HG02852 (cell line): ENCODE data around the gene BTRC.
A peak's percentile ranks its signal among the peaks of the same experiment; 100 is the strongest.
"Not testable (repeated sequence)": the region's sequence is repeated elsewhere in the genome, so short reads cannot be mapped to it uniquely, and the experiment has no call there.

Experiments used
- ATAC-seq: cut with Tn5 transposase; IDR thresholded peaks from one replicate; pipeline ENCODE4 v1.9.1; 2021; ENCODE audit warnings: mild to moderate bottlenecking, moderate library complexity; ENCODE audit not compliant: unreplicated experiment

Gene BTRC

DNA sequence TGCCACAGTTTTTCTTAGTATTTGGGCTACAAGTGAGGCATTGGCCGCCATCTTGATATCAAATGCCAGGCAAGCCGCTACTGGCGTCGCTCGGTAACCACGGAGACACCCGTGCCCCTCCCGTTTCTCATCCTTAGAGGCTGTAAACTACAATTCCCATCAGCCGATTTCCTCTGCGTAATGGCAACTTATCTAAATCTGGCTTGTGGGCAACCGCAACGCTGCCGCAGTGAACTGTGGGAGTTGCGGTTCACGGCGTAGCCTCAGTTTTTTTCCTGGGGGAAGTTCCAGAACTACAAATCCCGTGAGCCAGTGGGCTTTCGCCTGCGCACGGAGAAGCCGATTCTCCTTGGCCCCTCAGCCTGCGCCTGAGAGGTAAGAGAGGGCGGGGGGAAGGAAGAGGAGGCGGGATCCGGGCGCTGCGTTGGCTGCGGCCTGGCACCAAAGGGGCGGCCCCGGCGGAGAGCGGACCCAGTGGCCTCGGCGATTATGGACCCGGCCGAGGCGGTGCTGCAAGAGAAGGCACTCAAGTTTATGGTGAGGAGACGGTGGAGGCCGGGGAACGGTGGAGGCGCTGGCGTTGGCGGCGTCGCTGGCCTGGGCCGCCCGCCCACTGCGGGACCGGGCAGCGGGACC, at the start of gene BTRC:
Gene BTRC, plus strand, starts transcription at position 474 of the 636 bp plus-strand sequence. Its CDS starts 16 bp downstream, at position 490.
- ATAC-seq = peak; percentile 92

GRCh38 chr10:101304316-101304715, 49.6 kb upstream of the BTRC start:
- no peak for ATAC-seq

GRCh38 chr10:101305320-101306241, 48.4 kb upstream of the BTRC start:
- ATAC-seq = no peak

GRCh38 chr10:101308051-101308450, 45.9 kb upstream of the BTRC start:
- no peak for ATAC-seq

DNA sequence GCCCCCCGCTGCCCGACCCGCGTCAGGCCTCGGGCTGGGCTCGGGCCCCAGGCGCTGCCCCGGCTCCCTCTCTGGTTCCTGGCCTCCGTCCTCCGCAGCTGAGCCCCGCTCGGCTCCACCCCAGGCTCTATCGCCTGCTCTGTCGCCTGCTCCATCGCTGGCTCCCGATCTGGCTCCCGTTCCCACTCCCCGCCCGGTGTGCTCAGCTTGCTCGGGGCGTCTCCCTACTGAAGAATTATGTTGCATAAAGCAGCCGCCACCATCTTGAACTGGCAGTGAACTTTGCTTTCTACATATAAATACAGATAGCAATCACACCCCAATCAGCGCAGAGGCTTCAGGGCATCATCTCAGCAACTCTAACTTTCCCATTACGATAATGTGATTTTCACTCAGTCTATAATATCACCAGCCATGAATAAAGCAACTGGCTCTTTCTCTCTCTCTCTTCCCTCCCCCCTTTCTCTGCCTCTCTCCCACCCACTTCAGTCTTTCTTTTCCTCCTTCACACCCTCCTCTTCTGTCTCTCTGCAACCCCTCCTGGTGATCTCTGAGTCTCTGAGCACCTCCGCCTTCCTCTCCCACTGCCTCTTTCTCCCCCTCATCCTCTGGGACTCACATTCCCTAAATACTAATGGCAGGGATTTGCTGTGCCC, 43.3 kb upstream of the BTRC start:
- ATAC-seq = no peak

- no peak for ATAC-seq
Measured at GRCh38 chr10:101311185-101312066, 42.5 kb upstream of the BTRC start.

GRCh38 chr10:101319241-101319915, 34.6 kb upstream of the BTRC start:
- no peak for ATAC-seq

DNA sequence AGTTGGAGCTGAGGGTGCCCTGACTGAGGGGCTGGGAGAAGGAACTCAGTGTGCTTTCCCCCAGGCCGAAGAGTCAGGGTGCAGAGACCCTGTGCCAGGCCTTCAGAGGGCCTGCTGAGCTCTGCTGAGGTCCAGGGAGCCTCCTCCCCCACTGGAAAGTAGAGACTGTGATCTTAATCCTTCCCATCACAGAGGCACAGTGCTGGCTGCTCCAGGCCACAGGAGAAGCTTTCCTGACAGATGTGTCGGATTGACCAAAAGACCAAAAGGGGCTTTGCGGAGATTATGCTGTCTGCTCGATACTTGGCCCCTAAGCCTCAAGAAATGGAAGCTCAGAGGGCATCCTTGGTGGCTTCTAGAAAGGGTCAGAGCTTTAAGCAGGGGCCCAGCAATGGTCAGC, 32.9 kb upstream of the BTRC start:
- no peak for ATAC-seq

DNA sequence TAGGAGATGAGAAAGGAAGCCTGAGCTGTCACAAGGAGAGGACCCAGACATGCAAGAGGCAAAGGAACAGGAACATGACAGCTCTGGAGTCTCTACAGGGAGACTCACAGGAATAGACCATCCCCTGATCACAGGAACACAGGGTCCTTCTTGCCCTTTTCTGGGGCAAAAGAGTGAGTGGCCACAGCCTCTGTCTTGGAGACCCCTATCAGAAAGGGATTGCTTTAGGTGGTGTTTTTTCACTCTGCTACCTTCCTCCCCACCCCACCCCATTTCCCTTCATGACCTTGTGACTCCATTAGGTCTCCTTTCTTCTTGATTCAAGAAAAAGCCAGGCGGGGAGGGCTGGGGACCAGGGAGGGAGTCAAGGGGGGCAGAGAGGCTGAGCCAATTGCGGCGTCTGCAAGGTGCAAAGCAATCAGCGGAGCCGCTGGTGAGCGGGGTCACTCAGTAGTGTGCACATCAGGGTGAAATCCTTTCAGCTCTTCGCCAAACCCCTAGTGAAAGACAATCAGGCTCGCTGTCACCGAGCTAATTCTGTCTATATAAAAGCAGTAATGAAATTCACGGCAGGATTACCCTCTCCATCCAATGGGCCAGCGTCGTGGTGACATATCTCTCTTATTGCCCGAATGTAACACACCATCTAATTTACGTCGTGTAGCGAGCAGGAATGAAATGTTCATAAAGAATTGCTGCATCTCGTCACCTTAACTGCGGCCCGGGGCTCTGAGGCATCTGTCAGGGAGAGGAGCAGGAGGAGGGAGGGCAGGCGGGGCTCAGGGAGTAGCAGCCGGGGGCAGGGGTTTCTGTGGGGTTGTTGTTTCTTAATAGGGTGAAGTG, 31.5 kb upstream of the BTRC start:
- no peak for ATAC-seq

DNA sequence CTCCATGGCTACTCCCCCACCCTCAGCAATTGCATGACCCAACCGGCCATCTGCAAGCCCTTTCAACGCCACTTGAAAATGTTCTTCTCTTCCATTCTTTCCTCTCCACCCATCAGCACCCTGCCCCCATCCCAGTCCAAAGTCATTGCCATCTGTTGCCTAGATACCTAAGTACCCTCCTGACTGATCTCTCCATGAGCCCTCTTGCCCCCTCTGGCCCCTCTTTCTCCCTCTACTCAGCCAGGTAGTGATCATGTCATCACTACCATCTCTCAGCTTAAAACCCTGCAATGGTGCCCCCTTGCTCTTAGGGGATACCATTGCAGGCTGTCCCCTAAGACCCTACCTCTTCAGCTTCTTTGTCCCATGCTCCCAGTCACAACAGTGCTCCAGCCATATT, 30.5 kb upstream of the BTRC start:
- no peak for ATAC-seq

DNA sequence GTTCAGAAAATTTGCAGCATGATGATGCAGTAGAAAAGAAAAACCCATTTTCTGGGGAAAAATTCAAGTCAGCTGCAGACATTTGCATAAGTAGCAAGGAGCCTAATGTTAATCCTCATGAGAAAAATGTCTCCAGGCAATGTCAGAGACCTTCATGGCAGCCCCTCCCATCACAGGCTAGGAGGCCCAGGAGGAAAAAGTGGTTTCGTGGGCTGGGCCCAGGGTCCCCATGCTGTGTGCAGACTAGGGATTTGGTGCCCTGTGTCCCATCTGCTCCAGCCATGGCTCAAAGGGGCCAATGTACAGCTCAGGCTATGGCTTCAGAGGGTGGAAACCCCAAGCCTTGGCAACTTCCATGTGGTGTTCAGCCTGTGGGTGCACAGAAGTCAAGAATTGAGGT, 26.5 kb upstream of the BTRC start:
- ATAC-seq = not testable (repeated sequence)

- ATAC-seq = no peak
Measured at GRCh38 chr10:101329341-101330032, 24.5 kb upstream of the BTRC start.

DNA sequence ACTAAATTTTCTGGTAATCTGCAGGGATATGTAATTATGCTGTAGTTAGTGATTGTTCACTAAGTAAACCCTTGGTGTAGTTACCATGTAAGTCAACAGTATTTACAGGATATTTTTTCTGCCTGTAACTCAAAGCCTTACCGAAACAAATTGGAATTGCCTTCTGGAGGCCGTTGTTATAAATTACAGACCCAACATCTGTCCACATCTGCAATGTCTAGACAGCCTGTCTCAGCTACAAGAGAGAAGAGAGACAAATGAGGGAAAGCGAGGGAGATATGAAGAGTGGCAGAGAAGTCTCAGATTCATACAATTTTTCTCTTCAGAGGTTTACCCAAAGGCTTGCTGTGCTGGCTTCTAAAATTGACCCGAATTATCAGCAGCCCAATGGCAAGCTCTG, 23.7 kb upstream of the BTRC start:
- ATAC-seq = no peak

DNA sequence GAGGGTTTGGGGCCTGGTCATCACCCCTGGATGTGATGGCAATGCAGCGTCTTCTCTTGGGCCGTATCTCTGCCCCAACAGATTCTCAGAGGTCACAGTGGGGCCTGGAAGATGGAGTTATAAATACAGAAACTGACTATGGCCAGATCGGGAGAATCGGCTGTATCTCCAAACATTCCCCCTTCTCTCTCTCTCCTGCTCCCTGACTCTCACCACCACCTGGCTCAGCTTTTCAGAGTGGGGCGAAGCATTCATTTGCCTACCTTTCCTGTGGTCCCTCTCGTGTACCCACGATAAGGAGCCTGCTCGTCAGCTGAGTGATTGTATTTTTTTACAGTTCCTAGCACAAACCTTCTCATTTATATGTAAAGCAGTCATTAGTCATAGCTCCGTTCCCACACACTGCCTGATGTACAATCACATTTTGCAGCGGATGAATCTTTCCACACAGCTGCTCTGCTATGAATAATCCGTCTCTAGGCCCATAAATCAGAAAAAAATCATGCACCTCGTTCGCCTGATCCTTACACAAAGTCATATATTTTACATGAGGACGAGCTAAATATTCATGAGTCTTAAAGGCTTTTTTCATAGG, 23.2 kb upstream of the BTRC start:
- no peak for ATAC-seq

- ATAC-seq = no peak
Measured at GRCh38 chr10:101331956-101332355, 22.0 kb upstream of the BTRC start.

- not testable (repeated sequence) for ATAC-seq
Measured at GRCh38 chr10:101334259-101334658, 19.7 kb upstream of the BTRC start.

- ATAC-seq = no peak
Measured at GRCh38 chr10:101336382-101336781, 17.6 kb upstream of the BTRC start.

GRCh38 chr10:101337836-101338235, 16.1 kb upstream of the BTRC start:
- ATAC-seq = no peak
